Measurements from ENCODE around the gene PTPN2. TPM values are rescaled to one million over a fixed set of nuclear protein-coding genes. Genes with fewer than 3 reads are reported as not detected.

The PTPN2 gene
- total RNA-seq, 1 donor from 2014 or later, result 81.8 TPM

DNA sequence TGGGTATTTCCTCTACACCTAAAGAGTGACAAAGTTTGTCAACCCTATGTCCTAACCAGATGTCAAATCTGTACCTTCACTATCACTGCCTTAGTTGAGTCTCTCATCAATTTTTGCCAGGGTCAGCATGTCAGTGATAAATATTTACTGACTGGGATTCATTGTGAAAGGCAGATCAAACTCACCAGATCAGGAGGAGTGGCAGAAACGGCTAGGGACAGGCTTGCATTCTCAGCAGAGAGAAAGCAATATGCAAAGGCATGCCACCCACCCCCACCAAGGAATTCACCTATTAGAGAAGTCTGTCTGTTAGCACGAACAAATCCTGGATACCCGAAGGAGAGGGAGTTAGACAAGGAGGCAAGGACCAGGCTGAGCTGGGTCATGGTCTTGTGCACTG is 62.6 kb downstream of the PTPN2 start:
- no peak for DNase-seq (ENCODE audit: low spot score in 2 of 2)
- Histone ChIP-seq H3K36me3 (peaks cover 6 to 20% of the 10 kb centered on the region in 2 donors), H3K9me3 (no peaks in the 10 kb centered on the region), H3K4me3 (no peak overlapping the region), H3K27ac (no peak overlapping the region), H3K27me3 (no peaks in the 10 kb centered on the region), H3K4me1 (no peaks in the 10 kb centered on the region)
- TF ChIP-seq, protein P1, sequence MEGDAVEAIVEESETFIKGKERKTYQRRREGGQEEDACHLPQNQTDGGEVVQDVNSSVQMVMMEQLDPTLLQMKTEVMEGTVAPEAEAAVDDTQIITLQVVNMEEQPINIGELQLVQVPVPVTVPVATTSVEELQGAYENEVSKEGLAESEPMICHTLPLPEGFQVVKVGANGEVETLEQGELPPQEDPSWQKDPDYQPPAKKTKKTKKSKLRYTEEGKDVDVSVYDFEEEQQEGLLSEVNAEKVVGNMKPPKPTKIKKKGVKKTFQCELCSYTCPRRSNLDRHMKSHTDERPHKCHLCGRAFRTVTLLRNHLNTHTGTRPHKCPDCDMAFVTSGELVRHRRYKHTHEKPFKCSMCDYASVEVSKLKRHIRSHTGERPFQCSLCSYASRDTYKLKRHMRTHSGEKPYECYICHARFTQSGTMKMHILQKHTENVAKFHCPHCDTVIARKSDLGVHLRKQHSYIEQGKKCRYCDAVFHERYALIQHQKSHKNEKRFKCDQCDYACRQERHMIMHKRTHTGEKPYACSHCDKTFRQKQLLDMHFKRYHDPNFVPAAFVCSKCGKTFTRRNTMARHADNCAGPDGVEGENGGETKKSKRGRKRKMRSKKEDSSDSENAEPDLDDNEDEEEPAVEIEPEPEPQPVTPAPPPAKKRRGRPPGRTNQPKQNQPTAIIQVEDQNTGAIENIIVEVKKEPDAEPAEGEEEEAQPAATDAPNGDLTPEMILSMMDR (IDR thresholded peaks at IDR 0.05), result no peak
- intact Hi-C loops (cut with DNase I), result loop anchor here (10.0 kb wide), 1 partner anchor 57 kb away; no protein-coding TSS in a partner anchor

- H3K4me1 ChIP-seq, result no peaks in the 10 kb centered on the region
- no peak overlapping the region for H3K4me3 ChIP-seq
- peaks cover 12 to 23% of the 10 kb centered on the region in 2 donors for H3K36me3 ChIP-seq
- intact Hi-C loops (cut with DNase I), result loop anchor here (10.0 kb wide), 1 partner anchor 56 kb away; no protein-coding TSS in a partner anchor
- no peak for DNase-seq (ENCODE audit: low spot score in 2 of 2)
- TF ChIP-seq, protein P1 (IDR thresholded peaks at IDR 0.05), result no peak
- H3K27me3 ChIP-seq, result no peaks in the 10 kb centered on the region
- H3K9me3 ChIP-seq, result no peaks in the 10 kb centered on the region
- H3K27ac ChIP-seq, result no peak overlapping the region
These were observed 63.5 kb downstream of the PTPN2 start for GRCh38 chr18:12820506-12820905.

GRCh38 chr18:12819841-12820240 is 64.2 kb downstream of the PTPN2 start:
- intact Hi-C loops (cut with DNase I), result loop anchor here (10.0 kb wide), 1 partner anchor 55 kb away; no protein-coding TSS in a partner anchor
- DNase-seq (ENCODE audit: low spot score in 2 of 2), result no peak

GRCh38 chr18:12819322-12819721 is 64.7 kb downstream of the PTPN2 start:
- Histone ChIP-seq H3K9me3 (no peaks in the 10 kb centered on the region), H3K27me3 (no peaks in the 10 kb centered on the region), H3K4me1 (no peaks in the 10 kb centered on the region), H3K36me3 (peaks cover 7 to 13% of the 10 kb centered on the region in 2 donors), H3K27ac (no peak overlapping the region), H3K4me3 (no peak overlapping the region)
- DNase-seq (ENCODE audit: low spot score in 2 of 2), result no peak
- intact Hi-C loops (cut with DNase I), result no loop called here
- TF ChIP-seq, protein P1 (IDR thresholded peaks at IDR 0.05), result no peak

More at GRCh38 chr18:12819841-12820240, 64.2 kb downstream of the PTPN2 start:
- H3K9me3 ChIP-seq, result no peaks in the 10 kb centered on the region
- no peaks in the 10 kb centered on the region for H3K4me1 ChIP-seq
- no peak overlapping the region for H3K4me3 ChIP-seq
- no peak overlapping the region for H3K27ac ChIP-seq
- TF ChIP-seq, protein P1 (IDR thresholded peaks at IDR 0.05), result no peak
- peaks cover 7 to 18% of the 10 kb centered on the region in 2 donors for H3K36me3 ChIP-seq
- no peaks in the 10 kb centered on the region for H3K27me3 ChIP-seq

GRCh38 chr18:12818243-12818642 is 65.8 kb downstream of the PTPN2 start:
- TF ChIP-seq, protein P1 (IDR thresholded peaks at IDR 0.05), result no peak
- Histone ChIP-seq H3K27me3 (no peaks in the 10 kb centered on the region), H3K4me1 (no peaks in the 10 kb centered on the region), H3K36me3 (peaks cover 7 to 11% of the 10 kb centered on the region in 2 donors), H3K27ac (no peak overlapping the region), H3K9me3 (no peaks in the 10 kb centered on the region), H3K4me3 (no peak overlapping the region)
- intact Hi-C loops (cut with DNase I), result no loop called here
- no peak for DNase-seq (ENCODE audit: low spot score in 2 of 2)

DNA sequence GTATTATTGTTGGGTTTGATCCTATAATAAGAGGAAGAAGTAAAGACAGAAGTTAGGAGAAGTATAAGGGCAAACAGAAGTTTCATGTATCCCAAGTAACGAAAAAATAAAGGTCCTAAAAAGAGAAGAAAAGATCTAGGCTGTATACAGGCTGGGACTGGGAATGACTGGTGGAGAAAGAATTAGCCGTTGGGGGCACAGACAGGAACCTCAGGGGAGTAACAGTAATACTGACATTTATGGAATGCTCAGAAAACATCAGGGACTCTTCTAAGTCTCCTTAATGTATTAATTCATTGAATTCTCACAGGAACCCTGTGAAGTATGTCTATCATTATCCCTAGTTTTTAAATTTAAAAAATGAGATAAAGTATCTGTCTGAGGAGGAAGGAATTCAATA is 67.6 kb downstream of the PTPN2 start:
- intact Hi-C loops (cut with DNase I), result no loop called here
- Histone ChIP-seq H3K9me3 (no peaks in the 10 kb centered on the region), H3K27me3 (no peaks in the 10 kb centered on the region), H3K4me1 (no peaks in the 10 kb centered on the region), H3K27ac (no peak overlapping the region), H3K4me3 (no peak overlapping the region), H3K36me3 (peaks cover 9 to 11% of the 10 kb centered on the region in 2 donors)
- TF ChIP-seq, protein P1 (IDR thresholded peaks at IDR 0.05), result no peak
- DNase-seq (ENCODE audit: low spot score in 2 of 2), result no peak

Measured in ascending aorta (tissue), 2 donors.